Keratinocyte (primary cell): ENCODE measurements around the gene DLG2. TPM values are rescaled to one million over a fixed set of nuclear protein-coding genes. Genes with fewer than 3 reads are reported as not detected.

Experiments used
- DNase-seq: peaks from one replicate; pipeline ENCODE4 v3.0.0-alpha.2; 2011; ENCODE audit warnings: low read depth, missing footprints, low spot score
- FAIRE-seq: peaks from 2 replicates; lab custom pipeline; 2011; peaks lifted over from hg19 to GRCh38; lab: Jason Lieb, UNC
- H2AFZ ChIP-seq: 2 replicates; pipeline ENCODE4 v1.6.0; 2012; ENCODE audit warnings: low read length, control low read depth, inconsistent platforms; ENCODE audit not compliant: control insufficient read depth
- H3K27ac ChIP-seq: 2 replicates; pipeline ENCODE4 v1.5.1; 2011; ENCODE audit warnings: low read length; ENCODE audit not compliant: control insufficient read depth, insufficient read depth
- H3K27me3 ChIP-seq: 3 replicates; pipeline ENCODE4 v1.6.0; 2011; ENCODE audit warnings: low read length; ENCODE audit not compliant: control insufficient read depth, insufficient read depth; ENCODE audit errors: extremely low read depth
- H3K36me3 ChIP-seq, 2 experiments: 2 replicates in 1 of 2; 3 replicates in 1 of 2; pipeline ENCODE4 v1.5.1; 2011; ENCODE audit warnings: low read length in 2 of 2, mild to moderate bottlenecking in 1 of 2; ENCODE audit not compliant: control insufficient read depth in 2 of 2, insufficient read depth in 2 of 2; ENCODE audit errors: extremely low read depth in 1 of 2
- H3K4me1 ChIP-seq: 3 replicates; pipeline ENCODE4 v1.5.1; 2011; ENCODE audit warnings: low read length; ENCODE audit not compliant: control insufficient read depth, insufficient read depth; ENCODE audit errors: extremely low read depth
- H3K4me2 ChIP-seq: 3 replicates; pipeline ENCODE4 v1.6.0; 2011; ENCODE audit warnings: low read depth, low read length; ENCODE audit not compliant: control insufficient read depth, insufficient read depth; ENCODE audit errors: extremely low read depth
- H3K4me3 ChIP-seq, 3 experiments: fragments of 200-600 bp in 1 of 3; sonication (generic) in 1 of 3; 2 replicates in 2 of 3; 3 replicates in 1 of 3; pipeline ENCODE4 v1.5.1; 2011 to 2016; ENCODE audit warnings: low read length in 3 of 3, mild to moderate bottlenecking in 3 of 3, control low read depth in 2 of 3, inconsistent platforms in 1 of 3, low read depth in 1 of 3, mixed read lengths in 1 of 3, mixed run types in 1 of 3, moderate library complexity in 1 of 3; ENCODE audit not compliant: control insufficient read depth in 2 of 3, insufficient read depth in 2 of 3; ENCODE audit errors: extremely low read depth in 1 of 3
- H3K79me2 ChIP-seq: 2 replicates; pipeline ENCODE4 v1.6.0; 2012; ENCODE audit warnings: low read length; ENCODE audit not compliant: control insufficient read depth, insufficient read depth
- H3K9ac ChIP-seq: 3 replicates; pipeline ENCODE4 v1.6.0; 2011; ENCODE audit warnings: low read length; ENCODE audit not compliant: control insufficient read depth, insufficient read depth; ENCODE audit errors: extremely low read depth
- H3K9me1 ChIP-seq: 3 replicates; pipeline ENCODE4 v1.6.0; 2011; ENCODE audit warnings: low read length; ENCODE audit not compliant: control insufficient read depth, insufficient read depth; ENCODE audit errors: extremely low read depth
- H3K9me3 ChIP-seq: 2 replicates; pipeline ENCODE4 v1.5.1; 2012; ENCODE audit warnings: low read depth, low read length; ENCODE audit not compliant: control insufficient read depth
- H4K20me1 ChIP-seq: 3 replicates; pipeline ENCODE4 v1.6.0; 2011; ENCODE audit warnings: low read length; ENCODE audit not compliant: control insufficient read depth, insufficient read depth; ENCODE audit errors: extremely low read depth
- CTCF ChIP-seq, 3 experiments: IDR thresholded peaks in 1 of 3; conservative IDR thresholded peaks in 1 of 3; optimal IDR thresholded peaks in 1 of 3; 2 replicates in 2 of 3; 3 replicates in 1 of 3; pipeline versions ENCODE3 to v1.5.1; 2011; ENCODE audit warnings: low read length in 3 of 3, mild to moderate bottlenecking in 3 of 3, moderate library complexity in 2 of 3, control low read depth in 1 of 3, inconsistent platforms in 1 of 3; ENCODE audit not compliant: insufficient read depth in 2 of 3; ENCODE audit errors: extremely low read depth in 1 of 3
- EZH2 ChIP-seq: IDR thresholded peaks from one replicate; pipeline ENCODE4 v1.6.1; 2012; ENCODE audit warnings: inconsistent platforms, mild to moderate bottlenecking, low read length, moderate library complexity
- dilution Hi-C: fragments of 300-500 bp; cut with MboI; formaldehyde crosslinking; loops from one replicate; pipeline ENCODE4 v1.7.0; 2020; ENCODE audit warnings: low sequenced_read_pairs; ENCODE audit not compliant: extremely low pct_ligation_motif_present
- polyA plus RNA-seq, 5 experiments: library from polyadenylated mRNA; depleted of rRNA in 3 of 5; stranded (reverse) in 3 of 5; stranded (forward) in 1 of 5; unstranded in 1 of 5; fragments of >200 nt; gene quantifications; 1 replicate in 1 of 5; 2 replicates in 3 of 5; 3 replicates in 1 of 5; pipeline versions ENCODE4 v1.2.1 to v1.2.3, GENCODE V29; 2011 to 2012; ENCODE audit warnings: missing spikeins in 2 of 5, low read depth in 1 of 5, low replicate concordance in 1 of 5

DLG2 gene
- polyA plus RNA-seq, 1 donor (not counting 4 experiments of a cell fraction or from before 2014, with no cell fraction given), result 0.55 TPM

DNA sequence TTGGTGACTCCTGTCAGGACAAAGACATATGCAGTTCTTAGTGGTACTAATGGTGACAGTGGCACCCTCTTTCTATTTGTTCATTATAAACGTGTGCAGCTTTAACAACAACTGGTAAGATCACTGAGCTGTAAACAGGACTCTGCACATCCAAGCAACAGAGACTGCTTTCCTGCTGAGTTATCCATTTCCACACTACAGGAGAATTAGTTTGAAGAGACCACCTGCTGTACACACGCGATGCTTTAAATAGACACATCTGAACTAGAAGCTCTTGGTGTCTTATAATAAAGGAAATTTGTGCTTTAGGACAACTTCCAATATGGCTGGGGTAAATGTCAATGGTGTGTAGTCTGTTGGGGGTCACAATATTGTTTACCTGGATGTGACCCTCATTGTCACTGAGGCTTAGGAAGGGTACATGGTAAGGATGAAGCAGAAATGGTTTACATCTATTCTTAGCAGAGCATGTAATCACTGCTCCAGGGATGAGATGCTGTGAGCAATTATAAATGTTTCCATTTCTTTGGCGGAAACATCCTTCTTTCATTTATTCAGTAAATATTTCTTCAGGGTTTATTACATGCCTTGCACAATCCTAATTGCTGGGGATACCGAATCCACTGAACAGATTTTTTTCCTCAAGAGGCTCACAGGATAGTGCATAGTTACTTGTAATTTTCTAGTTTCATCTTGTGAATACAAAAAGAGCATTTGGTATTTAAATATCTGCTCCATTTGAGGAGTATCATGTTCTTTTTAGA lies 1987.0 kb downstream of the DLG2 start:
- no peaks in the 10 kb centered on the region for H3K27me3 ChIP-seq
- no peaks in the 10 kb centered on the region for H3K4me1 ChIP-seq
- no peaks in the 10 kb centered on the region for H3K79me2 ChIP-seq
- H3K4me2 ChIP-seq, result no peak overlapping the region
- no peak overlapping the region for H3K27ac ChIP-seq
- no peak overlapping the region for H2AFZ ChIP-seq
- no peak for FAIRE-seq
- no peaks in the 10 kb centered on the region for H3K36me3 ChIP-seq
- no peaks in the 10 kb centered on the region for H3K9me3 ChIP-seq
- no peak for TF ChIP-seq EZH2
- TF ChIP-seq CTCF (optimal IDR thresholded peaks at IDR 0.05 in 1 of 3, IDR thresholded peaks at IDR 0.05 in 1 of 3, conservative IDR thresholded peaks at IDR 0.05 in 1 of 3; ENCODE audit: extremely low read depth in 1 of 3, insufficient read depth in 2 of 3, low read length in 3 of 3), result no peak
- H4K20me1 ChIP-seq, result no peaks in the 10 kb centered on the region
- H3K4me3 ChIP-seq, result no peak overlapping the region
- H3K9me1 ChIP-seq, result no peaks in the 10 kb centered on the region
- DNase-seq, result no peak
- dilution Hi-C loops, result no loop called here
- H3K9ac ChIP-seq, result no peak overlapping the region

- Histone ChIP-seq H4K20me1 (no peaks in the 10 kb centered on the region), H3K4me2 (no peak overlapping the region), H3K27ac (no peak overlapping the region), H3K9ac (no peak overlapping the region), H3K4me1 (no peaks in the 10 kb centered on the region), H3K36me3 (no peaks in the 10 kb centered on the region), H3K9me1 (no peaks in the 10 kb centered on the region), H3K27me3 (no peaks in the 10 kb centered on the region), H3K79me2 (no peaks in the 10 kb centered on the region), H2AFZ (no peak overlapping the region), H3K4me3 (no peak overlapping the region), H3K9me3 (no peaks in the 10 kb centered on the region)
- dilution Hi-C loops, result no loop called here
- TF ChIP-seq CTCF (optimal IDR thresholded peaks at IDR 0.05 in 1 of 3, IDR thresholded peaks at IDR 0.05 in 1 of 3, conservative IDR thresholded peaks at IDR 0.05 in 1 of 3; ENCODE audit: extremely low read depth in 1 of 3, insufficient read depth in 2 of 3, low read length in 3 of 3) (no peak), EZH2 (no peak)
- FAIRE-seq (no peak), DNase-seq (no peak)
These were observed 1992.0 kb downstream of the DLG2 start for GRCh38 chr11:83635166-83635565.
